Left ventricle myocardium superior (tissue), 1 donor: Measurements from ENCODE around the gene CLIC3. TPM values are rescaled to one million over a fixed set of nuclear protein-coding genes. Genes with fewer than 3 reads are reported as not detected.
"Not testable (repeated sequence)": the region's sequence is repeated elsewhere in the genome, so short reads cannot be mapped to it uniquely, and the experiment has no call there.

Experiments
- ATAC-seq: fragments of 200-7000 bp; cut with Tn5 transposase; one replicate; pipeline ENCODE4 v1.9.1; 2020; ENCODE audit warnings: mild to moderate bottlenecking, moderate library complexity
- DNase-seq: peaks from one replicate; pipeline ENCODE4 v3.0.0-alpha.2; 2020
- intact Hi-C: fragments of 100-400 bp; cut with micrococcal nuclease; formaldehyde crosslinking; loops from one replicate; pipeline ENCODE4 v1.11.0; 2022
- long read RNA-seq: library from polyadenylated mRNA; unstranded; transcript quantifications from one replicate; pipeline ENCODE4 v2.0.0, GENCODE V29; 2021
- total RNA-seq: library from RNA; stranded (reverse); fragmentation: NEBNext Ultra II Directional; extraction: Animal tissue kit (Norgen Biotek cat#: 25700); gene quantifications from one replicate; pipeline ENCODE4 v1.2.1, GENCODE V29; 2021
- donor health status: DM: no; HTN: yes; CAD: no; lungs with severe emphysema.

The CLIC3 gene, protein sequence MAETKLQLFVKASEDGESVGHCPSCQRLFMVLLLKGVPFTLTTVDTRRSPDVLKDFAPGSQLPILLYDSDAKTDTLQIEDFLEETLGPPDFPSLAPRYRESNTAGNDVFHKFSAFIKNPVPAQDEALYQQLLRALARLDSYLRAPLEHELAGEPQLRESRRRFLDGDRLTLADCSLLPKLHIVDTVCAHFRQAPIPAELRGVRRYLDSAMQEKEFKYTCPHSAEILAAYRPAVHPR
- 1.7 TPM for total RNA-seq
- long read RNA-seq, partial matches to known transcripts = 1 of 7 reads
- long read RNA-seq, other reads (novel, unspliced or antisense) = 2 of 7 reads

DNA sequence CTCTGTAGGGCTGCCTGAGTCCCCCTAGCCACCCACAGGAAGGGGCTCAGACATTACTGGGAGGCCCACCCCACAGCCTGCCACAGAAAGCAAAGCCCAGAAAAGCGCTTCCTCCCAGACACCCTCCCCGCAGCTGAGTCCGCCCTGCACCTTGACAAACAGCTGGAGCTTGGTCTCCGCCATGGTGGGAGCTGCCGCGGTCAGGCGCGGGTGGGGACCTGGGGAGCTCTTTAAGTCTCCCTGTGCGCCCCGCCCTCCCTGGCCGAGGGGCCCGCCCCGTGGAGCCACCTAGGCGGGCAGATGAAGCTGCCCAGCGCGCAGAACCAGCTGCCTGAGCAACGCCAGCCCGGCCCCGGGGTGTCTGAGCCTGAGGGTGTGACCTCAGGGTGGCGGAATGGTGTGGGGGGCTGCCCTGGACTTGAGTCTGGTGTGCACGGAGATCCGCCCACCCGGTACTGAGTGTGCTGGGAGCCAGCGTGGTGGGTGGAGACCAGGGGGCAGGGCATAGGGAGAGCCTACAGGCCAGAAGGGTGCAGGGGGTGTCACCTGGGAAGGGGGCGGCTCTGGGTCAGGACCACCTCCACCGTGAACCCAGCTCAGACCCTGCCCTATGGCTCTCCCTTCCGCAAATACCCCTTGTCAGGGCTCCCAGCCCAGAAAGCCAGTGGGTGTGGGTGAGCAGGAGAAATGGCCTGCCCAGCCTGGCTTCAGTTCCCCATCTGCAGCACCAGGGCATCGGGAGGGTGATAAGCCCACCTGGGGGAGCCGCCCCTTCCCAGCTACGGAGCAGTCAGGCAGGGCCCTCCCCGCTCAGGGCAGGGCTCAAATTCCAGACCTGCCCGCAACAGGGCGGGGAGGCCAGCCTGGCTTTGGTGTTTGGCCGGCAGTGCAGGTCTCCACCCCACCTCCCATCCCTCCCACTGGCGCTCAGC is at the start of gene CLIC3:
Gene CLIC3, minus strand, starts transcription at position 208 of the 932 bp plus-strand sequence. Its CDS starts 25 bp downstream, at position 183.
- ATAC-seq (no peak), DNase-seq (no peak)
- intact Hi-C loops = no loop called here

DNA sequence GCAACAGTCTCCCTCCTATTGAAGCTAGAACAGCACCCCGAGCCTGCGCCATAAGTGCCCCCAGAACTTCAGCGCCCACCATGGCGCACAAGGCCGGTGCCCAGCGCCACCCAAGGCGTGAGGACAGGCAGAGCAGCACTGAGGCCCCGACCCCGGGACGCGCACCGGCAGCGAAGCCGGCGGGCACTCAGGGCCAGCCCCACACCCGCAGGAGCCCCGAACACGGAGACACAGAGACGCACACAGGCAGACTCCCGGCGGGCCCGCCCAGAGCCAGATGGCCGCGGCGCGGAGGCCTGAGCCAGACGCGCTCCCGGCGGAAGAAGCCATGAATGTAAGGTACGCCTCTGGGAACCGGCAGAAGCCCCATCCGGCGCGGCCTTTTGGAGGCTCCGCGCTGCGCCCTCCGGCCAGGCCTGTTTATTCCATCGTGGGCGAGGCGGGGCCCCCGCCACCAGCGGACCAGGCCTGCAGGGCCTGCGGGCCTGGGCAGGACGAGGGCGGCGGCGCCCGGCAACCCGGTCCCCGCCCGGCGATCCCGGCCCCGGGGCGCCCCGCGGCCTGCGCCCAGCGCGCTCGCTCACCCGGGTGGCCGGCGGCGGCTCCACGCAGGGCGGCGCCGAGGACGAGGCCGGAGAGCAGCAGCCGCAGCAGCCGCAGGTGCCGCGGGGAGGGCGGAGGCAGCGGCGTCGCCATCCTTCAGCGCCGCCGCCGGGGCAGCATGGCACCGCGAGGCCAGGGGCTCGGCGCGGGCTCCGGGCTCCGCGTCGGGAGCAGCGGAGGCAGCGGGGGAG is 49.1 kb upstream of the CLIC3 start:
- peak; percentile 27 for ATAC-seq
- intact Hi-C loops = no loop called here
- DNase-seq = peak; percentile 73

DNA sequence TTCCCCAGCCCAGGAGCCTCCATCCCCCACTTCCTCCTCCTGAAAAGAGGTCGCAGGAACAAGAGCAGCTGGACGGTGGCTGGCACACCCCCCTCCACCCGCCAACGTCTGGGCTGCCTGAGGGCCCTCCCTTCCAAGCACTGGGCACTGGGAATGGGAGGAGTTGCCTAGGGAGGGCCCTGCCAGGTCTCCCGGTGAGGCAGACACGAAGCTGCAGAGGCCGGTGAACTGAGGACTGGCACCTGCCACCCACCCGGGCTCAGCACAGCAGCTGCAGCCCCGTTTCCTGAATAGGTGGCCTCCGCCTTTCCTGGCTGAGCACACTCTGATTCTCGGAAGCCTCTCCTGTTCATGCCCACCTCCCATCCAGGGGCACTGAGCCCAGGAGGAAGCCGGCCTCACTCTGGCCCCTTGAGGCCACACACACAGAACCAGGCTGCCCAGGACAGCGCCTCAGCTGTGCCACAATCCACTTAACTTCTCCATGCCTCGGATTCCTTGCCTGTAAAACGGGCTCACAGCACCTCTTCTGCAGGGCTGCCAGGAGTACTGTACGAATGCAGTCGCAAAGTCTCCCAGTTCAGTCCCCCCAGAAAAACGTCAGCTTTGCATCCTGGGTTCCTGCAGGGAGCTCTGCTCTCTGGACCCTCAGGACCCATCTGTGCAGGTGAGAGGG is 48.3 kb upstream of the CLIC3 start:
- intact Hi-C loops = no loop called here
- DNase-seq = no peak
- ATAC-seq = peak; percentile 4

DNA sequence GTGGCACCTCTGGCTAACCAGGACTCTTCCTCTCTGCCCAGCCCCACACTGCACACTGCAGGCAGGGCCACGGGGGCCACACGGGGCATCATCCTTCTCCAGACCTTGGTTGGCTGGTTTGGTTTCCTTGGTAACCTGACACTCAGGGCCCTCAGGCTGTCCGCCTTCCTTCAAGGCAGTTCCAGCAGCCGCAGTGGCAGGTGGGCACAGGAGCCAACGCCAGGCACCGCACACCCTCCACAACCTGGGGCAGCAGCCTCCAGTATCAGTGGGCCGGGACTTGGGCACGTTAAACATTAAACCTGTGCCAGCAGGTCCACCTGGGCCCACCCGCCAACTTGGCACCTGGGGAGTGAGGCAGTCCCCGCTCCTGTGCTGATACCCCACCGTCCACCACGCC is 47.7 kb upstream of the CLIC3 start:
- no peak for ATAC-seq
- DNase-seq = no peak
- intact Hi-C loops = no loop called here

DNA sequence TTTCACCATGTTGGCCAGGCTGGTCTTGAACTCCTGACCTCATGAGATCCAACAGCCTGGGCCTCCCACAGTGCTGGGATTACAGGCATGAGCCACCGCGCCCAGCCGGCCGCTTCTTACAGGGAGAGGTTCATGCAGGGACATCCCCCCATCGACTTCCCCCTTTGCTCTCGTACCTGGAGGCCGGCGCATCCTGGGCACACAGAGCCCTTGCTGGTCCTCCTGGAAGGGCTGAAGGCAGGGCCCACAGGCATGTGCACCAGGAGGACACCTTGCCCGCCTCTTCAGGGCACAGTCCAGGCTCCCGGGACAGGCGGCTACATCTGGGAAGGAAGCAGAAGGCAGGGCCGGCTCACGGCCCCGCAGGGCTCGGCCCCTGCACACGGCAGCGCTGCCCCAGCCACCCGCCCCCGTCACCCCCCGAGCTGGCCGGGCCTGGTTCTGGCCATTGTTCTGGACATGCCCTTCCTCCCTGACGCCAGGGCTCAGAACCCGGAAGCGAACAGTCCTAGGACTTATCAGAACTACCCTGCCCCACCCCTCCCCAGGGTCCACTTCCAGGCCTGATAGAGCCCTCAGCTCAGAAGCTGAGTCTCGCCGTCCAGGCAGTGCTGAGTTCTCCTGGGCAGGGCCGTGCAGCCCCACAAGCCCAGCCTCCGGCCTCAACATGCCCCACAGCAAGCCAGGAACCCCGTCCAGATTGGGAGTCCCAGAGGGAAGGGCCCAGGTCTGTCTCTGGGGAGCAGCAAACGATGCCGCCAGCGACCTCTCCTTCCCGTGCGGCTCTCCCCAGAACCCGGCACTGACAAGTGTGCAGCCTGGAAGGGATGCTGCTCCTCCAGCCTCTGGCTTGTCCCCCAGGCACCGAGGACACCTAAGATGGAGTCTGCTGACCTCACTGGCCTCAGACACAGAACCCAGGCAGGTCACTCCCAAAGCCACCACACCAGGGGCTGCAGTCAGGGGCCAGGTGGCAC is 46.7 kb upstream of the CLIC3 start:
- intact Hi-C loops = no loop called here
- DNase-seq (peak; percentile 65), ATAC-seq (peak; percentile 39)

DNA sequence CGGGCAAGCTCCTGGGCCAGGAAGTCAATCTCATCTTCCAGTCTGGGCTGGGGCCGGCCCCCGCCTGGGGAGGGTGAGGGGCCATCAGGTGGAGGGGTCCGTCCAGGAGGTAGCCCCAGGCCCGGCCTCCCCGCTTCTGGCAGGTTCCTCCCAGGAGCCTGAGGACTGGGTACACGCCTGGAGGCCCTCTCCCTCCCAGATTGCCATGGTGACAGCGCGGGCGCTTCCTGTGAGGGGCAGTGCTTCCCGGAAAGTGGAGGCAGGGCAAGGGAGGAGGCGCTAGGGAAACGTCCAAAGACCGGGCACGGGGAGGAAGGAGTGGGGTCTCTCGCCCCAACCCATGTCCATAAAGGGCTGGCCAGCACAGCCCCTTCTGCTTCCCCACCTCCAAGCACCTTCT is 44.8 kb upstream of the CLIC3 start:
- intact Hi-C loops = no loop called here
- ATAC-seq = no peak
- no peak for DNase-seq

DNA sequence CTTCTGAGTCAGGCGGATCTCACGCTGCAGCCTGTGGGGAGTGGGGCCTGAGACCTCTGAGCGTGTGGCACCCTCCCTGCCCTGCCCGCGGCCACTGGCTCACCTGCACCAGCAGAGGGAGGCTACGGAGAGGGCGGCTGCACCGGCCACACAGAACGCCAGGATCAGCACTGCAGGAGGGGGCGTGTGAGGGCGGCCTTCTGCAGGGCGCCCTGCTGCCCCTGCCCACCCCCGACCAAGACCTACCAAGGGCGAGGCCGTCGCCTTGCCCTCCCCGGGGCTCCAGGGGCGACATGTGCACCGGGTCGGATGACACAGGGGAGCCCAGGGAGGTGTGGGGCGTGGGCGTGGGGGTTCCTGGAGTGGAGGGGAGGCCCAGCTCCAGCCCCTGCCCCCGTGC is 44.2 kb upstream of the CLIC3 start:
- no peak for ATAC-seq
- intact Hi-C loops = no loop called here
- no peak for DNase-seq

DNA sequence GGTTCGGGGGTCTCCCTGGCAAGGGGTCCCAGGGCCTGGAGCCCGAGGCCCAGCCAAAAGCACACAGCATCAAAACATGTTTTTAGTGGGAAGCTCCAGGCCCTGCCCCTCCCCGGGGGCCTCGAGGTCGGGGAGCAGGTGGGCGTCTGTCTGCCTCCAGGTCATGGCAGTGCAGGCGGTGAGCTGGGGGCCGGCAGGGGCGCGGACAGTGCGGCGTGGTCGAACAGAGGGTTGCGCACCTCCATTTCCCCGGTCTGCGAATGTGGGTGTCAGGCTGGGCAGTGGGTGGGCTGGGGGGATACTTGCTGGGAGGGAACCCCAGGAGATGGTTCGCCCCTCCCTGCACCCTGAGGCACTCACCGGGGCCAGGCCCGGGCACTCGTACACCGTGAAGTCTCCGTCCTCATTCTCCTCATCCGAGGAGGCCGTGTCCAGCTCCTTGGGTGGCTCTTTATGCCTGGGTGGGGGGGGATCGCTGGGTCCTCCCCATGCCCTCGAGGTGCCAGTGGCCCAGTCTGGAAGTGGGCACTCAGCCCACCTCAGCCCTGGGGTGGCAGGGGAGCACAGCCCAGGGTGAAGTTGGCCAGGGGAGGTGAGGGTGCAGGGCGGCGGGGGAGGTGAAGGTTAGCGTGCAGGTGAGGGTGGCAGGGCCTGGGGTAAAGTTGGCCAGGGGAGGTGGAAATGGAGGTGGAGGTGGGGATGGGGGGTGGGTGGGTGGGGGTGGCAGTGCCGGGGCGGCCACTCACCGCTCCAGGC is 43.4 kb upstream of the CLIC3 start:
- intact Hi-C loops = no loop called here
- ATAC-seq = no peak
- no peak for DNase-seq

DNA sequence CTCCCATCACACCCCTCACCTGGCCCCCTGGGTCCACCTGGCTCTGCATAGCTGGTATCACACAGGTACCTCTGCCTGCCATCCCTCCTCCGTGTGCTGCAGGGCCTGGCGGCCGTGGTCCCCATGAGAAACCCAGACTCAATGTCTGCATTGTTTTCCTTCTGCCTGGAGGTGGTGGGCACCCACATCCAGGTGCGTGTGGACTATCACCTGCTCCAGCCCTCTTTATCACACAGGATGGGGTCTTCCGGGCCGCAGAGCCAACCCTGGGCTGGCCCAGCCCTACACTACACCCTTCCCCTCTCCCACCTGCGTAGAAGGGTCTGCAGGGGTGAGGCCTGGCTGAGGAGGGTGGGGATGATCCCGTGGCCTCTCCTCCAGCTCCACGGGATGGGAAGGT is 42.5 kb upstream of the CLIC3 start:
- intact Hi-C loops = no loop called here
- ATAC-seq = no peak

DNA sequence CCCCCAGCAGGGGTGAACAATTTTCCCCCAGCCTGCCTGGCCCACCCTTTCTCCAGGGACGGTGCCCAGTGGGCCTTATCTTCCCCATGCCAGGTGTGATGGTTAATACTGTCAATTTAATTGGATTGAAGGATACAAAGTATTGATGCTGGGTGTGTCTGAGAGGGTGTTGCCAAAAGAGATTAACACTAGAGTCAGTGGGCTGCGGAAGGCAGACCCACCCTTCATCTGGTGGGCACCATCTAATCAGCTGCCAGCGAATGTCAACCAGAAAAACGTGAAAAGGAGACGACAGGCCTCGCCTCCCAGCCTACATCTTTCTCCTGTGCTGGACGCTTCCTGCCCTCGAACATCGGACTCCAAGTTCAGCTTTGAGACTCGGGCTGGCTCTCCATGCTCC is 41.1 kb upstream of the CLIC3 start:
- ATAC-seq = no peak
- intact Hi-C loops = no loop called here
- DNase-seq = no peak

More for the DNA sequence above, 42.5 kb upstream of the CLIC3 start:
- no peak for DNase-seq

DNA sequence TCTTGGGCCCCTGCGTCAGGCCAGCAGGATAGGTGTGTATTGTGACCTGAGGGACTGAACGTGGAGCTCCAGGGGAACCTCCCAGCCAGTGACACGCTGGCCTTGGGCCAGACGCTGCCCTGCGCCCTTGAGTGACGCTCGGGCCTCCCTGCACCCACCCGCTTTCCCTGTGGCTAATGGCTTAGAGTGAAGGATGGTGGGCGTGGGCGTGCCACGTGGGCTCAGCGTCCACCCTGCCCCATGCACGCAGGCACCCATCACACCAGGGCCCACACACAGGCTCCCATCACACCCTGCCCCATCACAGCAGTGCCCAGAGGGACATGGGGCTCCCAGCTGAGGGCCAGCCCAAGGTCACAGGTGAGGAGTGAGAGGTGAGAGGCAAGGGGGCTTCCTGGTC is 40.7 kb upstream of the CLIC3 start:
- DNase-seq = no peak
- intact Hi-C loops = no loop called here
- ATAC-seq = no peak

DNA sequence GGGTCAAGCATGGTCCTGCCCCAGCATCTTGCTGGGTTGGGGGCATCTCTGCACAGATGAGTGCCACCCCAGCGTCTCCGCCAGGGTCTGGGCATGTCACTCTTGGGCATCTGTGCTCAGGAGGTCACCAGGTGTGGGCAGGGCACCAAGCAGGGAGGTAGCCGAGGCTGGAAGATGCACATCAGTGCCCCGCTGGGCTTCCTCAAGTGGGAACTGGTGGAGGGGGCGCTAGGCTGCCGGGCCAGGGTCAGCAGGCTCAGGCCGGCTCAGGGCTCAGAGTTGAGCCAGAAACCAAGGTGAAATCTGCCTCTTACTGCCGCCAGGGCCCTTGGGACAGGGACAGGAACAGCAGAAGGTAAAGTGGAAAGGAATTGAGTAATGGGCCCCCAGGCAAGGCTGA is 39.6 kb upstream of the CLIC3 start:
- intact Hi-C loops = no loop called here
- DNase-seq = no peak
- no peak for ATAC-seq

DNA sequence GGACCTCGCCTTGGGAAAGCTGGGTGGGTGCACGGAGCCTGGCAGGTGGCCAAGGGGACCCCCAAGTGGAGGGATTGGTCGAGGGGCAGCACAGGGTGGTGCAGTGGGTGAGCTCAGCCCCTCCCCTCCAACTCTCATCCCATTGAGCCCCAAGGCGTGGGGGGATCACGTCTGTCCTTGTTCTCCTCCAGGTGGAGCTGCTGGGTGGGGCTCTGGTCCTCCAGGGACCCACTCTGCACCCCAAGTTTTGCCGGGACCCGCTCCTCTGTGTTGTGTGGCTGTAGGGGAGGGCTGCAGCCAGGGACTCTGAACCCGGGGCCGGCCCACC is 39.1 kb upstream of the CLIC3 start:
- intact Hi-C loops = no loop called here
- ATAC-seq (no peak), DNase-seq (no peak)

DNA sequence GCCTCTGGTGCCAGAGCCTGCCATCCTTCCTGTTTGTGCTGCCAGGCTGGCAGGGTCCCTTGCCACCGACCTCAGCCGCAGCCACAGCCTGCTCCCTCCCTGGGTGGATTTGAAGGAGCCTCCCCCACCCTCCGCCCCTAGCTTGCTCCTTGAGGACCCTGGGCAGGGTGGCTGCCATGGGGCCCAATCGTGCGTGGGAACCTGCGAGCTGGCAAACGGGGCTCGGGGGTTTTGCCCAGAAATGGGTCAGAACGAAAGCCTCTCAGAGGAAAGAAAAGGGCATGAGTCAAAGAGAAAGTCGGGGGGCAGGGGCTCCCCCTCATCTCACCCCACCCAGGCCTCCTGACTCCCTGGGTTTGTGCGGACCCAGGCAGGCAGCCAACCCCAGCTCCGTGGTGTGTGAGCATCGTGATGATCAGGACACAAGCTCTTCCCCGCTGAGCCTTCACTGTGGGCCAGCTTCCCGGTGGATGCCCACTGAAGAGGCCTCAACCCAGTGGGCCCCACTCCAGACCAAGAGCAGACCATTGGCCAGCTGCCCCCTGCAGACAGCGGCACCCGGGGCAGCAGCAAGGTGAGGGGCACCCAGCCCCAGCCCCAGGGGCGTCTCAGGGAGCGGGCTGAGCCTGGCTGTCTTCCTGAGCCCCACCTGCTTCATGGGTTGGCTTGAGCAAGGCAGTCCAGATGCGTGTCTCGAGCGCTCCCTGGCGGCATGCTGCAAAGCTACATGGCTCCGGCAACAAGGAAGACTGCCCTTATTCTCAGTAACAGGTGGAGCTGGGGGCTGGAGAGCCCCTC is 38.5 kb upstream of the CLIC3 start:
- intact Hi-C loops = no loop called here
- peak; percentile 81 for ATAC-seq
- DNase-seq = peak; percentile 86

DNA sequence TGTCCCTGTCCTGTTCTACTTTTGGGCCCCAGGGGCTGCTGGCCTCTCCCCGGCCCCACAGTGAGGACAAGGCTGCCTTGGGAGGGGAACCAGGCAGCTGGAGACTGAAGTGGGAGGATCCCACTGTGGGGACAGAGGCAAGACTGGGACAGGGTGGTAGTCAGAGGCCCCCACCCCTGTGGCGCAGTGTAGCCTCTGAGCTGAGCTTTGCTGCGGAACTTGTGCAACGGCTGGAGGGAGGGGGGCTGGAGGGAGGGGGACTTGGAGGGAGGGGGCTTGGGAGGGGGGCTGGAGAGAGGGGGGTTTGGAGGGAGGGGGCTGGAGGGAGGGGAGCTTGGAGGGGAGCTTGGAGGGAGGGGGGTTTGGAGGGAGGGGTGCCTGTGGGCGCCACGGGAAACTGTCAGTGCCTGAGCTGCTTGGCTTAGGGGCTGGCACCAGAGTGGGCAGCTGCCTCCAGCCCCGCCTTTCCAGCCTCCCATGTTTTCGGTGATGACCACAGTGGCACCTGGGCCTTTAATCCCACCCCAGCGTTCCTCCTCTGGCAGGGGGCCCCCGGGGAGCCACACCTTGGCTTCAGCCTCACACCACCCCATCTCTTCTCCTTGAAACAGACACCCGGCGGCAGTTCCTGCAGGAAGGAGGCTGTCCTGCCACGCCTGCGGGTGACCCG is 37.8 kb upstream of the CLIC3 start:
- ATAC-seq (peak; percentile 9), DNase-seq (peak; percentile 68)
- intact Hi-C loops = no loop called here

DNA sequence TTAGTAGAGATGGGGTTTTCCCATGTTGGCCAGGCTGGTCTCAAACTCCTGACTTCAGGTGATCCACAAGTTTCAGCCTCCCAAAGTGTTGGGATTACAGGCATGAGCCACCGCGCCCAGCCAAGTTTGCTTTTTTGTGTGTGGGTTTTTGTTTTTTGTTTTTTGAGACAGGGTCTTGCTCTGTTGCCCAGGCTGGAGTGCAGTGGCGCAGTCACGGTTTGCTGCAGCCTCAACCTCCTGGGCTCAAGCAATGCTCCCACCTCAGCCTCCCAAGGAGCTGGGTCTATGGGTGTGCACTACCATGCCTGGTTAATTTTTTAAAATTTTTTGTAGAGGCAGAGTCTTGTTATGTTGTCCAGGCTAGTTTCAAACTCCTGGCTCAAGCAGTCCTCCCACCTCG is 37.1 kb upstream of the CLIC3 start:
- DNase-seq, intact Hi-C loops, ATAC-seq: not testable (repeated sequence)
